ENCODE data around the gene SYNE3. TPM values are rescaled to one million over a fixed set of nuclear protein-coding genes. Genes with fewer than 3 reads are reported as not detected.

SYNE3 gene, protein sequence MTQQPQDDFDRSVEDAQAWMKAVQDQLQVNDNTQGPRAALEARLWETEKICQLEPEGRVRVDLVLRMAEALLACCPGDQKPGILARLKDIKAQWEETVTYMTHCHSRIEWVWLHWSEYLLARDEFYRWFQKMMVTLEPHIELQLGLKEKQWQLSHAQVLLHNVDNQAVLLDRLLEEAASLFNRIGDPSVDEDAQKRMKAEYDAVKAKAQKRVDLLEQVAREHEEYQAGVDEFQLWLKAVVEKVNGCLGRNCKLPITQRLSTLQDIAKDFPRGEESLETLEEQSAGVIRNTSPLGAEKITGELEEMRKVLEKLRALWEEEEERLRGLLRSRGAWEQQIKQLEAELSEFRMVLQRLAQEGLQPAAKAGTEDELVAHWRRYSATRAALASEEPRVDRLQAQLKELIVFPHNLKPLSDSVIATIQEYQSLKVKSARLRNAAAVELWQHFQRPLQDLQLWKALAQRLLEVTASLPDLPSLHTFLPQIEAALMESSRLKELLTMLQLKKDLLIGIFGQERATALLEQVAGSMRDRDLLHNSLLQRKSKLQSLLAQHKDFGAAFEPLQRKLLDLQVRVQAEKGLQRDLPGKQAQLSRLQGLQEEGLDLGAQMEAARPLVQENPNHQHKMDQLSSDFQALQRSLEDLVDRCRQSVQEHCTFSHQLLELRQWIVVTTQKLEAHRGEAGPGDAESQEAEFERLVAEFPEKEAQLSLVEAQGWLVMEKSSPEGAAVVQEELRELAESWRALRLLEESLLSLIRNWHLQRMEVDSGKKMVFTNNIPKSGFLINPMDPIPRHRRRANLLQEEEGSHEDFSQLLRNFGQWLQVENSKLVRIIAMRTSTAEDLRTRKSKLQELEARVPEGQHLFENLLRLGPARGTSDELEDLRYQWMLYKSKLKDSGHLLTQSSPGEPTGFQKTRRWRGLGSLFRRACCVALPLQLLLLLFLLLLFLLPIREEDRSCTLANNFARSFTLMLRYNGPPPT
- total RNA-seq: 20.4 and 20.7 TPM in 2 replicates

DNA sequence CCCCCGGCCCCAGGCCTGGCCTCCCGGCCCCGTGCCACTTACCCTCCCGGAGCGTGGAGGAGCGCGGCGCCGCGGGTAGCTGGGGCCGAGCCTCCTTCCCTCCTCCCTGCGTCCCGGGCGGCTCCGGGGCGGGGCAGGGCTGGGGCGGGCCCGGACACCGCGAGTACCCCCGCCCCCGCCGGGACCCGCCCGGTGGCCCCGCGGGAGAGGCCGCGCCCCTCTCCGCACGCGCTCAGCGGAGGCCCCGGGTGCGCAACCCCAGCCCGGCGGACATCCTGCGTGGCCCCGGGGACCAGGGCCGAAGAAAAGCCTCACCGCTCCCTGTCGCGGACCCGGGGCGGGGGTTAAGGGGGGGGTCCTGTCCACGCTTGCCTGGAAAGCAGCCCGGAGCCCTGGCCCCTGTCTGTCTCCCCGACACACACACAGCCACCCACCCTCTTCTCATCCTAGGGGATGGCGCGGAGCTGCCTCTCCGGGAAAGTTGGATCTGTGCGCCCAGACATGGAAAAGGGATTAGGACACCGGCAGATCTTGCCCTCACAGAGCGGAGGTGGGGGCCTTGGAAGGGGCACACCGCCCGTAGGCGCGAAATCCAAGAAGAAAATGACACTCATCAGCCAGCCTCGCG is at the start of gene SYNE3:
SYNE3 (minus strand) TSS at position 97 of the 628 bp plus-strand sequence. CDS start 40,829 bp downstream, outside the sequence.

GRCh38 chr14:95534299-95535225 is 18.1 kb upstream of the SYNE3 start, which contains the start of gene GLRX5:
TSS of gene GLRX5 (plus strand) at chr14:95535050. CDS start at chr14:95535090, 40 bp downstream.

Other genes with a start within 250 kb of the SYNE3 start
- 0.35 and 2.6 TPM in 2 replicates for gene CLMN, start 196.7 kb downstream of the SYNE3 start, total RNA-seq
- gene GLRX5, start 18.4 kb upstream of the SYNE3 start, total RNA-seq: 38.0 and 53.3 TPM in 2 replicates
- gene TCL1B, start 169.8 kb upstream of the SYNE3 start, total RNA-seq: not detected in 2 replicates
- not detected in 2 replicates for gene TCL1A, start 197.5 kb upstream of the SYNE3 start, total RNA-seq

Data from pericardium fibroblast (primary cell).